OCI-LY1 (cell line): ENCODE results near the gene NUP88.

Experiments used
- EZH2 ChIP-seq: fragments of 200-600 bp; sonication (generic), shearing (Covaris generic); IDR thresholded peaks from 2 replicates; pipeline ENCODE4 v1.8.0; 2017; ENCODE audit warnings: borderline replicate concordance, mixed run types, mild to moderate bottlenecking, antibody characterized with exemption, low read length, moderate library complexity, mixed read lengths
- TF ChIP-seq, protein P1 (sequence below): fragments of 200-600 bp; sonication (generic), shearing (Covaris generic); IDR thresholded peaks from 2 replicates; pipeline ENCODE4 v1.5.1; 2017; ENCODE audit warnings: mild to moderate bottlenecking, antibody characterized with exemption, low read length, moderate library complexity, mixed read lengths

DNA sequence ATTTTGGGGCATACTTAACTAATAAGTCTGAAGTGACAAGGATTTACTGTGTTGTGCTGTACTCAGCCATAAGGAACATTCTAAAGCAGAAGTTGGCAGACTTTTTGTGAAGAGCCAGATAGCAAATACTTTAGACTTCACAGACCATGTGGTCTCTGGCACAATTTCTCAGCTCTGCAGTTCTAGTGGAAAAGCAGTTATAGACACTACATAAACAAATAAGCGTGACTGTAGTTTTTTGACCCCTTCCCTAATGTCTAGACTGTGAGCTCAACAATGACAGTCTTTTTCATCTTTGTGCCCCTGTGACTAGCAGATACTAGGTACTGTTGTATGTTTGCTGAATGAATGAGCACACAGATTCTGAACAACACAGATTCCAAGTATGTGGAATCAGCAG lies 5.4 kb upstream of the NUP88 start:
- TF ChIP-seq, protein P1, sequence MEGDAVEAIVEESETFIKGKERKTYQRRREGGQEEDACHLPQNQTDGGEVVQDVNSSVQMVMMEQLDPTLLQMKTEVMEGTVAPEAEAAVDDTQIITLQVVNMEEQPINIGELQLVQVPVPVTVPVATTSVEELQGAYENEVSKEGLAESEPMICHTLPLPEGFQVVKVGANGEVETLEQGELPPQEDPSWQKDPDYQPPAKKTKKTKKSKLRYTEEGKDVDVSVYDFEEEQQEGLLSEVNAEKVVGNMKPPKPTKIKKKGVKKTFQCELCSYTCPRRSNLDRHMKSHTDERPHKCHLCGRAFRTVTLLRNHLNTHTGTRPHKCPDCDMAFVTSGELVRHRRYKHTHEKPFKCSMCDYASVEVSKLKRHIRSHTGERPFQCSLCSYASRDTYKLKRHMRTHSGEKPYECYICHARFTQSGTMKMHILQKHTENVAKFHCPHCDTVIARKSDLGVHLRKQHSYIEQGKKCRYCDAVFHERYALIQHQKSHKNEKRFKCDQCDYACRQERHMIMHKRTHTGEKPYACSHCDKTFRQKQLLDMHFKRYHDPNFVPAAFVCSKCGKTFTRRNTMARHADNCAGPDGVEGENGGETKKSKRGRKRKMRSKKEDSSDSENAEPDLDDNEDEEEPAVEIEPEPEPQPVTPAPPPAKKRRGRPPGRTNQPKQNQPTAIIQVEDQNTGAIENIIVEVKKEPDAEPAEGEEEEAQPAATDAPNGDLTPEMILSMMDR = no peak
- TF ChIP-seq EZH2 = no peak
